GM18505 (cell line): ENCODE measurements around the gene LRP1.

Experiments used
- ATAC-seq: cut with Tn5 transposase; IDR thresholded peaks from one replicate; pipeline ENCODE4 v1.9.1; 2021; ENCODE audit not compliant: unreplicated experiment
- POLR2A ChIP-seq: IDR thresholded peaks from 4 replicates; pipeline ENCODE4 v1.6.1; 2011; ENCODE audit warnings: borderline replicate concordance; ENCODE audit not compliant: insufficient read depth, insufficient read length; ENCODE audit errors: extremely low read depth

LRP1 gene

DNA sequence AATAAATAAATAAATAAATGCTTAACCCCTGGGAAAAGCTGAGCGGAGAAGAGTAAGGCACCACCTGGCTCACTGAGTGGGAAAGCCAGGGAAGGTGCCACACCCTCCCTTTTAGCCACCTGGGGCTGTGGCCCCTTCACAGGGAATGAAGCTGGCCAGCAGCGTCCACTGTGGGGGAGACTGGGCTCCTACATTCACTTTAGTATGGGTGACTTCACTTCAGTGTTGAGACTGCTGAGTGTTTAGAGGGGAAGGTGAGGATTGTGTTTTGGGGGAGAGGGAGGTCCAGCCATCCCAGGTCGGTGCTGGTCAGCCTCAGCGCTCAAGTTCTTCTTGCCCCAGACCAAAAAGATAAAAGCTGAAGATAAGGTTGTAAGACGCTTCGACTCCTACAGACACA lies 37.8 kb upstream of the LRP1 start:
- no peak for TF ChIP-seq POLR2A
- no peak for ATAC-seq

DNA sequence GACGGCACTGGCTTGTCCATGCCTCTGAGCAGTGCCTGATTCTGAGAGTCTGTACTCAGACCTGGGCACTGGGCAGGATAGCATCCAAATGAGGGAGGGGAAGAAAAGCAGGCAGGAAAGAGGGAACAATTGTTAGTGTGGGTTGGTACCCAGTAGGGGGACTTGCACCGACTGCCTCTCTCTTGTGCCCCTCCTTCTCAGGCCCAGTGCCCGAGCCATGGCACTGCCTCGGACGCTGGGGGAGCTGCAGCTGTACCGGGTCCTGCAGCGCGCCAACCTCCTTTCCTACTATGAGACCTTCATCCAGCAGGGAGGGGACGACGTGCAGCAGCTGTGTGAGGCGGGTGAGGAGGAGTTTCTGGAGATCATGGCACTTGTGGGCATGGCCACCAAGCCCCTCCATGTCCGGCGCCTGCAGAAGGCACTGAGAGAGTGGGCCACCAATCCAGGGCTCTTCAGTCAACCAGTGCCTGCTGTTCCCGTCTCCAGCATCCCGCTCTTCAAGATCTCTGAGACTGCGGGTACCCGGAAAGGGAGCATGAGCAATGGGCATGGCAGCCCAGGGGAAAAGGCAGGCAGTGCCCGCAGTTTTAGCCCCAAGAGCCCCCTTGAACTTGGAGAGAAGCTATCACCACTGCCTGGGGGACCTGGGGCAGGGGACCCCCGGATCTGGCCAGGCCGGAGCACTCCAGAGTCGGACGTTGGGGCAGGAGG lies 37.2 kb upstream of the LRP1 start:
- no peak for TF ChIP-seq POLR2A
- no peak for ATAC-seq

DNA sequence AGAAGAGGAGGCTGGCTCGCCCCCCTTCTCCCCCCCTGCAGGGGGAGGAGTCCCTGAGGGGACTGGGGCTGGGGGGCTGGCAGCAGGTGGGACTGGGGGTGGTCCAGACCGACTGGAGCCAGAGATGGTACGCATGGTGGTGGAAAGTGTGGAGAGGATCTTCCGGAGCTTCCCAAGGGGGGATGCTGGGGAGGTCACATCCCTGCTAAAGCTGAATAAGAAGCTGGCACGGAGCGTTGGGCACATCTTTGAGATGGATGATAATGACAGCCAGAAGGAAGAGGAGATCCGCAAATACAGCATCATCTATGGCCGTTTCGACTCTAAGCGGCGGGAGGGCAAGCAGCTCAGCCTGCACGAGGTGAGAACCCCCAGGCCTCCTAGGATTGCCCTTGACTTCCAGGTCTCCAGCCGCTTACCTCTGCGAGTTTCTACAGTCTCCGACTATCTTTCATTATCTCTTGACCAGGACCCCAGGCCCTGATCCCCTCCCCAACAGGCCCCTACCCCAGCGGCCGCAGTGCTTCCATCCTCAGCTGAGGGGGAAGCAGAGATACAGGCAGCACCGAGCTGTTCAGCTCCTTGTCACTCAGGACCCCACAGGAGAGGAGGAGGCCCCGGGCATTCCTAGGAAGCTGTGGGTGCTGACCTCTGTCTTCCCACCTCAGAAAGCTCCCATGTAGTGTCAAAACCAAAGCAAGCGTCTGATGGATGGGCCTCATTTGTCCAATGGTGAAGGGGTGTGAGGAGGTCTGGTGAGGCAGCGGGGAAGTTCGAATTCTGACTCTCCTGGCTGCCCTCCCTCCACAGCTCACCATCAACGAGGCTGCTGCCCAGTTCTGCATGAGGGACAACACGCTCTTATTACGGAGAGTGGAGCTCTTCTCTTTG lies 36.4 kb upstream of the LRP1 start:
- no peak for ATAC-seq
- TF ChIP-seq POLR2A: peak; percentile 23

DNA sequence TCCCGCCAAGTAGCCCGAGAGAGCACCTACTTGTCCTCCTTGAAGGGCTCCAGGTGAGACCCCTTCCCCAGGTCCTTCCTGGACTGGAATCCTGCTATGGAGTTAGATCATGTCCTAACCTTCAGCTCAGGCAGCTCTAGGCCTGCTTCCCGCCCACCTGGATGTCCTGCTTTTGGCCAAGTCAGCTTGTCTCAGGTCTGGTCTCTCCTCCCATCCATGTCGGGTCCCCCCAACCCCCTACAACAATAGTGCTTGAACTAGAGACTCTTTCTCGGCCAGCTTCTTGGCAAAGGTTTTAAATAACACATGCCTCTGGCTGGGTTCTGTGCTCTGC lies 35.8 kb upstream of the LRP1 start:
- no peak for ATAC-seq
- TF ChIP-seq POLR2A: no peak

DNA sequence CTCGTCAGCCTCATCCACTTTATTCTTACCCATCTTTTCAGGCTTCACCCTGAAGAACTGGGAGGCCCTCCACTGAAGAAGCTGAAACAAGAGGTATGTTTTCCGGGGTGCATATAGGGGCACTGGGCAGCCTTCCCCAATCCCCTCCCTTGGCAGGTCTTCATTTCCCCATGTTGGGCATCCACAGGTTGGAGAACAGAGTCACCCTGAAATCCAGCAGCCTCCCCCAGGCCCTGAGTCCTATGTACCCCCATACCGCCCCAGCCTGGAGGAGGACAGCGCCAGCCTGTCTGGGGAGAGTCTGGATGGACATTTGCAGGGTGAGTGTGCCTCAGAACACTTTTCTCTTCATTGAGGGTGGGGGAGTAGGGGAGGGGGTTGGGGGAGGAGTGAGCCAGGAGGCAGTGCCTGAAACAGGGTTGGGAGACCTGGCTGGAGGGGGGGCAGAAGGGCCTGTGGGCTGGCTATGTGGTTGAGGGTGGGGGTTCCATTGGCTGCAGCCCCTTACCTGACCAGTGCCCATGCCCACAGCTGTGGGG lies 35.3 kb upstream of the LRP1 start:
- TF ChIP-seq POLR2A: no peak
- no peak for ATAC-seq

DNA sequence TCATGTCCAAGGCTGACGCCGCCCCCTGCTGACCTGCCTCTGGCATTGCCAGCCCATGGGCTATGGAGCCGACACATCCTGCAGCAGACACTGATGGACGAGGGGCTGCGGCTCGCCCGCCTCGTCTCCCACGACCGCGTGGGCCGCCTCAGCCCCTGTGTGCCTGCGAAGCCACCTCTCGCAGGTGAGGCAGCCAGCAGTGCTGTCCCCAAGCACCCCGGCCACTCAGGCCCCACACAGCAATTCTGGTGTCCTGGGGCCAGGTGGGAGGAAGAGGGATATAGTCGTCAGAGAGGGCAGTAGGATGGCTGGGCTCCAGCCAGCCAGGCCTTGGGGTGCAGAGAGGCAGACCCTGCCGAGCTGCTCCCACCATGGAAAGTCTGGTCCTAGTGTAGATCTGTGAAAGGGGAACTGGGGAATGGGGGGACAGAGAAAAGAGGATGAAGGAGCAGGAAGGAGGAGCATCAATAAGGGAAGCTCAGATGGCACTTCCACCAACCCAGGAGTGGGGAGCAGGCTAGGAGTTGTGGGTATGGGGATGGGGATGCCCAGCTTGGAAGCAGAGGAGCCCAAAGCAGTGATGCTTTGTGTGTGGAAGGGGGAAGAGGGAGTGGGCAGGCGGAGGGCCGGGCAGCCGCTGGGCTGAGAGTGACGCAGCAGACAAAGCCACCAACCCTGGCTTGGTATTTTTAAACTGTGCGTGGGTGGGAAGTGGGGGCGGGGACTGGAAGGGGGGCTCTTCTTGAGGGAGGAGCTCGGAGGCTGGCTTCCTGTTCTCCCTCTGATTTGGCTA lies 34.7 kb upstream of the LRP1 start:
- ATAC-seq: no peak

DNA sequence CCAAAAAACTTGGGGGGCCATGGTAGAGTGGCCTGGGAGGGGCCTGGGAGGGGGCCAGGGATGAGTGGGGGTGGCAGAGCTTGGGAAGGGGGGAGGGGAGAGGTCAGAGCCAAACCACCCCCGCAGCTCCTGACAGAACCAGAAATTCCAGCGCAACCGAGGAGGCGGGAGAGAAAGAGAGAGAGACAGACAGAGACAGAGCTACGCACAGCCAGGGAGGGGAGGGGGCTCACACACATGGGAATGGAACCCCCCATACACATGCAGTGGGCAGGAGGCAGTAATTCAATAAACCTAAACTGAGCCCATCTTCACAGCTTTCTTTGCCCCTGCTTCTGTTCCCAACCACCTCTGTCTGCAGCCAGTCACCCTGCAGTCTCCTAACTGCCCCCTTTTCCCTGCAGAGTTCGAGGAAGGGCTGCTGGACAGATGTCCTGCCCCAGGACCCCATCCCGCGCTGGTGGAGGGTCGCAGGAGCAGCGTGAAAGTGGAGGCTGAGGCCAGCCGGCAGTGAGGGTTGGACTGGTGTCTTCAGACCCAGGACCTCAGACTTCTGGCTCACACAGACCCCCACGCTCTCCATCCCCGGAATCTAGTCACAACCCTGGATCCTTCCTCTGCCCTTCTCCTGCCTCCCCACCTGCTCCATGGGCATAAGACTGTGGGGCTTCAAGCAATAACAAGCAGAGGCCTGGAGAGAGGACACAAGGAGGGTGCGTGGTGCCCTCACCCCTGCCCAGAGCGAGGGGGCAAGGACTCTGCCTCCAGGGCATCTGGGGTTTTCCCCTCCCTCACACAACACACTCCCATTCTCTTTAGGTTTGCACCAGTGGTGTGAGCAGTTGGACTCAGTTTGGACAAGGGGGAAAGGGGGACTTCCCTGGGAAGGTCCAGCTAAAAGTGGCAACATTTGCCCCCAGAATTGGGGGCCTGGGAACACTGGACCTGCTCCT lies 33.8 kb upstream of the LRP1 start:
- ATAC-seq: no peak
- TF ChIP-seq POLR2A: peak; percentile 13

More for the DNA sequence above, 34.7 kb upstream of the LRP1 start:
- peak; percentile 58 for TF ChIP-seq POLR2A

DNA sequence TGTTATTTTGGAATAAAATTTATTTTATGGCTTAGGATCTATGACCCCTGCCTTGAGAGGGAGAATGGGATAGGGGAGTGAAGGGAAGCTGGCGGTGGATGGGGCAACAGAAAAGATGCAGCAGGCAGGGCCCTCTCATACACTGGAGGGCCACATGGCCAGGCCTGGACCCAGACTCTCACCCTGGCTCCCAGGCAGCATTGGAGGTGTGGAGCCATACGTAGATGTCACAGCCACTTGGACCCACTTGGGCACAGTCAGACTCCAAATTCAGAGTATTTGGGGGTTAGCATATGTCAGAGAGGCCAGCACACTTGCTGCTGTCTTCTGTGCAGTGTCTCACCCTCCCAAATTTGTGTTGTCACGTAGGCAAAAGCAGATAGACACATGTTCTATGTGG lies 32.8 kb upstream of the LRP1 start:
- ATAC-seq: no peak
- TF ChIP-seq POLR2A: peak; percentile 42

DNA sequence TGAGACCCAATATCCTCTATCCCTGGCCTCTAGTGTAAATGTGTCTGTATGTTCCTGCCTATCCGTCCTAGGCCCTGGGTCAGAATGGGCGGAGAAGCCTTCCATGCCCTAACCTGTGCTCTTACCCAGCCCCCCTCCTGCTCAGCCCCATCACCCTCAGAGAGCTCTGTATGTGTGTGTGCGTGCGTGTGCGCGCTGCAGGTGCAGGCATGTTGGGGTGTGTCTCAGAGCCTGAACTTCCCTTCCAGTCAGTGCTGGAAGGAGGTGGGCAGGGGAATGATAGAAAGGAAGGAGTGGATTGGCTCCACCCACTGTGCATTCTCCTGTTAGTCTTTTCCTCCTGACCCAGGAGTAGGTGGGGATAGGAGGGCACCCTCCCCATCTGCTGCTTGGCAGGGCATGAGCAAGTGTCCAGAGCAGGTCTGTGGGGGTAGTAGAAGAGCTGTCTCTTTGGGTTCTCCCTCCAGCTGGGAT lies 32.1 kb upstream of the LRP1 start:
- TF ChIP-seq POLR2A: no peak
- ATAC-seq: no peak

DNA sequence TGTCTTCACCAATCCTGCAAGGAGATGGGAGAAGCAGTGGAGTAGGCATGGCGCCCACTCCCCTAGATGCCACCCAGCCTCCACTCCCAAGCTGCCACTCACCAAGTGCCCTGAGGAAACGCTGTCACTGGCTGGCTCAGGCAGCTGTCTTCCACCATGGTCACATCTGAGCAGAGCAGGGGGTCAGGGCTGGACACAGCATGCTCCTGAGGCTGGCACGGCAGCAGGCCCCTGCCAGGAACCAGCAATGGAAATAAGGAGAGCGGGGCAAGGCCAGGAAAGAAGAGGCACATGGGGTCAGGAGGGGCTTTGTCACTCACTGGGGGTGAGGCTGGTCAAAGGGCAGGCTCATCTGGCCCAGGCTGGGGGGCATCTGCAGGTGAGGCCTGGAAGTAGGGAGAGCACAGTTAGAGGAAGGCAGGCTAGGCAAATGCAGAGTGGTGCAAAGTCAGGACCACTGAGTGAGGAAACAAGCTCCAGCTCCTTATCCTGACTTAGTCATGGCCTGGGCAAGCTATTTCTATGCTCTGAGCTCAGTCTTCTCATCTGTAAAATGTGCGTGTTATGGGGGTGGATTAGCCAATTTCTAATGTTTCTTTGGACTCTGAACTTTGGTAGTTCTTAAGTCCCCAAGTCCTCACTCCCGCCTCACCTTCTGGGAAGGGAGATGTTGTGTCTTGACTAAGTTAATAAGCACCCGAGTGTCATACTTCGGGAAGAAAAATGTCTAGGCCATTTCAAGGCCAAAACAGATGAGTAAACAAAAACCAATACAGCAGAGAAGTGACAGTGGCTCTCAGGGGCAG lies 31.3 kb upstream of the LRP1 start:
- TF ChIP-seq POLR2A: no peak
- no peak for ATAC-seq

DNA sequence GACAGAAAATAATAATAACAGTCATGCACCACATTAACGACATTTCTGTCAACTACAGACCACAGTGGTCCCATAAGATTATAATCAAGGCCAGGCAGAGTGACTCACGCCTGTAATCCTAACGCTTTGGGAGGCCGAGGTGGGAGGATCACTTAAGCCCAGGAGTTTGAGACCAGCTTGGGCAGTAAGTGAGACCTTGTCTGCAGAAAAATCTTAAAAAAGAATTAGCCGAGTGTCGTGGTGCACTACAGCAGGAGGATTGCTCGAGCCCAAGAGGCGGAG lies 30.8 kb upstream of the LRP1 start:
- no peak for TF ChIP-seq POLR2A
- no peak for ATAC-seq

DNA sequence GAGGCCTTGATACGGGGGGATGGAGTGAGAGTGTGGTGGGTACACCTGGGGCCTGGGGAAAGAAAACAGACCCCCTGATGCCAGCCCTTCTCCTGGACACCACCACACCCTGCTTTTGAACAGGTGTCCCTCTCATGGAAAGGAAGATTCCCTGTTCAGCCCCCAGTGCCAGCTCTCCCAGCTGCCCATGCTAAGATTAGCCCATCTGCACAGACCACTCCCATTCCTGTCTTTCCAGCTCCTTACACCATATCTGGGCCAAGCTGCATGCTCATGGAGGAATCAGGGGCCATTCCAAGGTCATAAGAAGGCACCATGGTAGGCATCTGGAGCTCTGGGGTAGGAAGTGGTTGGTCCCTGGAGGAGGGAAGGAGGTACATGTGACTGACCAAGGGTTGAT lies 29.7 kb upstream of the LRP1 start:
- TF ChIP-seq POLR2A: no peak
- ATAC-seq: no peak
